Liver (tissue), 3 donors: Measurements from ENCODE around the gene KRTAP15-1.

Experiments
- HNF4A ChIP-seq, 2 donors: conservative IDR thresholded peaks; 2 replicates each; pipeline ENCODE4 v1.6.1; 2016; ENCODE audit warnings: antibody characterized with exemption in 2 of 2, mild to moderate bottlenecking in 2 of 2
- RAD21 ChIP-seq, 2 donors: IDR thresholded peaks; 2 replicates each; pipeline ENCODE4 v1.6.1; 2016; ENCODE audit warnings: antibody characterized with exemption in 2 of 2, mild to moderate bottlenecking in 2 of 2
- RXRA ChIP-seq, 2 donors: IDR thresholded peaks; 2 replicates each; pipeline ENCODE4 v1.6.1; 2017 to 2018; ENCODE audit warnings: antibody characterized with exemption in 2 of 2, mild to moderate bottlenecking in 1 of 2
- TAF1 ChIP-seq: conservative IDR thresholded peaks from 2 replicates; pipeline ENCODE4 v1.6.1; 2016; ENCODE audit warnings: antibody characterized with exemption, mild to moderate bottlenecking
- YY1 ChIP-seq: IDR thresholded peaks from 2 replicates; pipeline ENCODE4 v1.6.1; 2016; ENCODE audit warnings: antibody characterized with exemption, mild to moderate bottlenecking
- TF ChIP-seq, protein P1 (sequence below): fragments of 150-350 bp; IDR thresholded peaks from 2 replicates; pipeline ENCODE4 v1.5.1; 2017; ENCODE audit warnings: improper control_type of control experiment, low read depth, low read length; ENCODE audit not compliant: missing input control
- TF ChIP-seq, protein P2 (sequence below): IDR thresholded peaks from 2 replicates; pipeline ENCODE4 v1.6.1; 2016; ENCODE audit warnings: antibody characterized with exemption
- TF ChIP-seq, protein P3 (sequence below): IDR thresholded peaks from 2 replicates; pipeline ENCODE4 v1.6.1; 2016; ENCODE audit warnings: antibody characterized with exemption, mild to moderate bottlenecking
- donor health status: healthy.
- donor health status: healthy.

DNA sequence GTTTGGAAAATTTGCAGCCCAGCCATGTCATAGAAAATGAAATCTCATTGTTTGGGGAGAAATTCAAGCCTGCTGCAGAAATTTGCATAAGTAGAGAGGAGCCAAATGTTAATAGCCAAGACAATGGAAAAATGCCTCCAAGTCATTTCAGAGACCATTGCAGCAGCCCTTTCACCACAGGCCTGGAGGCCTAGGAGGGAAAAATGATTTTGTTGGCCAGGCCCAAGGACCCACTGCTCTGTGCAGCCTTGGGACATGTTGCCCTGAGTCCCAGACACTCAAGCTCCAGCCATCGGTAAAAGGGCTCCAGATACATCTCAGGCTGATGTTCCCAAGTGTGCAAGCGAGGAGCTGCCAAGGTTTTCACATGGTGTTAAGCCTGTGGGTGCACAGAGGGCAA, 46.1 kb downstream of the KRTAP15-1 start:
- TF ChIP-seq, protein P1, sequence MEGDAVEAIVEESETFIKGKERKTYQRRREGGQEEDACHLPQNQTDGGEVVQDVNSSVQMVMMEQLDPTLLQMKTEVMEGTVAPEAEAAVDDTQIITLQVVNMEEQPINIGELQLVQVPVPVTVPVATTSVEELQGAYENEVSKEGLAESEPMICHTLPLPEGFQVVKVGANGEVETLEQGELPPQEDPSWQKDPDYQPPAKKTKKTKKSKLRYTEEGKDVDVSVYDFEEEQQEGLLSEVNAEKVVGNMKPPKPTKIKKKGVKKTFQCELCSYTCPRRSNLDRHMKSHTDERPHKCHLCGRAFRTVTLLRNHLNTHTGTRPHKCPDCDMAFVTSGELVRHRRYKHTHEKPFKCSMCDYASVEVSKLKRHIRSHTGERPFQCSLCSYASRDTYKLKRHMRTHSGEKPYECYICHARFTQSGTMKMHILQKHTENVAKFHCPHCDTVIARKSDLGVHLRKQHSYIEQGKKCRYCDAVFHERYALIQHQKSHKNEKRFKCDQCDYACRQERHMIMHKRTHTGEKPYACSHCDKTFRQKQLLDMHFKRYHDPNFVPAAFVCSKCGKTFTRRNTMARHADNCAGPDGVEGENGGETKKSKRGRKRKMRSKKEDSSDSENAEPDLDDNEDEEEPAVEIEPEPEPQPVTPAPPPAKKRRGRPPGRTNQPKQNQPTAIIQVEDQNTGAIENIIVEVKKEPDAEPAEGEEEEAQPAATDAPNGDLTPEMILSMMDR, result no peak
- TF ChIP-seq, protein P2, sequence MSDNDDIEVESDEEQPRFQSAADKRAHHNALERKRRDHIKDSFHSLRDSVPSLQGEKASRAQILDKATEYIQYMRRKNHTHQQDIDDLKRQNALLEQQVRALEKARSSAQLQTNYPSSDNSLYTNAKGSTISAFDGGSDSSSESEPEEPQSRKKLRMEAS, result no peak
- no peak for TF ChIP-seq TAF1
- no peak for TF ChIP-seq YY1
- TF ChIP-seq, protein P3, sequence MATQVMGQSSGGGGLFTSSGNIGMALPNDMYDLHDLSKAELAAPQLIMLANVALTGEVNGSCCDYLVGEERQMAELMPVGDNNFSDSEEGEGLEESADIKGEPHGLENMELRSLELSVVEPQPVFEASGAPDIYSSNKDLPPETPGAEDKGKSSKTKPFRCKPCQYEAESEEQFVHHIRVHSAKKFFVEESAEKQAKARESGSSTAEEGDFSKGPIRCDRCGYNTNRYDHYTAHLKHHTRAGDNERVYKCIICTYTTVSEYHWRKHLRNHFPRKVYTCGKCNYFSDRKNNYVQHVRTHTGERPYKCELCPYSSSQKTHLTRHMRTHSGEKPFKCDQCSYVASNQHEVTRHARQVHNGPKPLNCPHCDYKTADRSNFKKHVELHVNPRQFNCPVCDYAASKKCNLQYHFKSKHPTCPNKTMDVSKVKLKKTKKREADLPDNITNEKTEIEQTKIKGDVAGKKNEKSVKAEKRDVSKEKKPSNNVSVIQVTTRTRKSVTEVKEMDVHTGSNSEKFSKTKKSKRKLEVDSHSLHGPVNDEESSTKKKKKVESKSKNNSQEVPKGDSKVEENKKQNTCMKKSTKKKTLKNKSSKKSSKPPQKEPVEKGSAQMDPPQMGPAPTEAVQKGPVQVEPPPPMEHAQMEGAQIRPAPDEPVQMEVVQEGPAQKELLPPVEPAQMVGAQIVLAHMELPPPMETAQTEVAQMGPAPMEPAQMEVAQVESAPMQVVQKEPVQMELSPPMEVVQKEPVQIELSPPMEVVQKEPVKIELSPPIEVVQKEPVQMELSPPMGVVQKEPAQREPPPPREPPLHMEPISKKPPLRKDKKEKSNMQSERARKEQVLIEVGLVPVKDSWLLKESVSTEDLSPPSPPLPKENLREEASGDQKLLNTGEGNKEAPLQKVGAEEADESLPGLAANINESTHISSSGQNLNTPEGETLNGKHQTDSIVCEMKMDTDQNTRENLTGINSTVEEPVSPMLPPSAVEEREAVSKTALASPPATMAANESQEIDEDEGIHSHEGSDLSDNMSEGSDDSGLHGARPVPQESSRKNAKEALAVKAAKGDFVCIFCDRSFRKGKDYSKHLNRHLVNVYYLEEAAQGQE, result no peak
- TF ChIP-seq RXRA (IDR thresholded peaks at IDR 0.05), result no peak
- TF ChIP-seq RAD21 (IDR thresholded peaks at IDR 0.05), result no peak
- TF ChIP-seq HNF4A (conservative IDR thresholded peaks at IDR 0.05), result no peak
